Thyroid gland (tissue), 4 donors: ENCODE data around the gene SCAMP3.

Experiments used
- POLR2A ChIP-seq, 2 donors: fragments of 450-650 bp; IDR thresholded peaks; one replicate each; pipeline ENCODE4 v1.6.1; 2017; ENCODE audit warnings: antibody characterized with exemption in 2 of 2, mild to moderate bottlenecking in 2 of 2, moderate library complexity in 1 of 2
- TF ChIP-seq, protein P1 (sequence below), 6 experiments: fragments of 200-600 bp in 3 of 6; fragments of 450-650 bp in 3 of 6; sonication (generic) in 3 of 6; IDR thresholded peaks; one replicate each; pipeline ENCODE4 v1.5.1; 2016 to 2019; ENCODE audit warnings: antibody characterized with exemption in 6 of 6, mild to moderate bottlenecking in 2 of 6, inconsistent platforms in 1 of 6, moderate library complexity in 1 of 6

DNA sequence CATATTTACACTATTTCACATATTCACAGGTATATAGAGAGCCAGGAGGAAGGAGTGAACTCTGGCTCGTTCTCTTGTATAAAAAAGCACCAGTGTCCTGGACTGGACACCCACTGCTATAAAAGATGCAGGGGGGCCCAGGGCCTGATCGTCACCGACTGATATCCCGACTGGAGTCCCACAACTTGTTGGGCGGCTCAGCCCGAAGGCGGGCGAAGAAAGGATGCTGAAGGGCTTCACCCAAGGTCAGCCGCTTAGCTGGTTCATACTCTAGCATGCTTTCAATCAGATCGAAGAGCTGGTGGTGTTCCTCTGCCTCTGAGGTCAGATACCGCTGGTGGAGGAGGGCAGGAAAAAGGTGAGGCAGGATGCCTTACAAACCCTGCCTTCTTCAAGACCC is 907 bp upstream of the SCAMP3 start:
- no peak for TF ChIP-seq POLR2A (IDR thresholded peaks at IDR 0.05)
- TF ChIP-seq, protein P1, sequence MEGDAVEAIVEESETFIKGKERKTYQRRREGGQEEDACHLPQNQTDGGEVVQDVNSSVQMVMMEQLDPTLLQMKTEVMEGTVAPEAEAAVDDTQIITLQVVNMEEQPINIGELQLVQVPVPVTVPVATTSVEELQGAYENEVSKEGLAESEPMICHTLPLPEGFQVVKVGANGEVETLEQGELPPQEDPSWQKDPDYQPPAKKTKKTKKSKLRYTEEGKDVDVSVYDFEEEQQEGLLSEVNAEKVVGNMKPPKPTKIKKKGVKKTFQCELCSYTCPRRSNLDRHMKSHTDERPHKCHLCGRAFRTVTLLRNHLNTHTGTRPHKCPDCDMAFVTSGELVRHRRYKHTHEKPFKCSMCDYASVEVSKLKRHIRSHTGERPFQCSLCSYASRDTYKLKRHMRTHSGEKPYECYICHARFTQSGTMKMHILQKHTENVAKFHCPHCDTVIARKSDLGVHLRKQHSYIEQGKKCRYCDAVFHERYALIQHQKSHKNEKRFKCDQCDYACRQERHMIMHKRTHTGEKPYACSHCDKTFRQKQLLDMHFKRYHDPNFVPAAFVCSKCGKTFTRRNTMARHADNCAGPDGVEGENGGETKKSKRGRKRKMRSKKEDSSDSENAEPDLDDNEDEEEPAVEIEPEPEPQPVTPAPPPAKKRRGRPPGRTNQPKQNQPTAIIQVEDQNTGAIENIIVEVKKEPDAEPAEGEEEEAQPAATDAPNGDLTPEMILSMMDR (IDR thresholded peaks at IDR 0.05), result no peak
